ENCODE results near the gene GABRB1.

DNA sequence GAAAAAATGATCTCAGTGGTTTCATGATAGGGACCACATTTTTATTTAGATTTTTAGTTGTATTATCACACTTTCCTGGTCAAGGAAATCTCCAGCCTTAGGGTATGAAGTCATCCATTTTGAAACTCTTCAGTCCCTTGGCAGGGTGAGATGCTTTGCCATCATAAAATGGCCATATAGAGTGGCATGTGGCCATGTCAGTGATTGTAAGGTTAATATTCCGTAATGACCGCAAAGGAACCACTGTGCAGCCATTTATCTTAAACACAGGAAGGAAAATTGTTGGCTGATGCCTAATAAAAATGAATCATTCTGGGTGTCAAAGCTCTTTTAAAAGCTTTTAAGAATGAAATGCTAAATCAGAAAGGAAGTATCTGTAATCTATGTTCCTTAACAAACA is 396.6 kb downstream of the GABRB1 start:
- TF ChIP-seq, protein P1, sequence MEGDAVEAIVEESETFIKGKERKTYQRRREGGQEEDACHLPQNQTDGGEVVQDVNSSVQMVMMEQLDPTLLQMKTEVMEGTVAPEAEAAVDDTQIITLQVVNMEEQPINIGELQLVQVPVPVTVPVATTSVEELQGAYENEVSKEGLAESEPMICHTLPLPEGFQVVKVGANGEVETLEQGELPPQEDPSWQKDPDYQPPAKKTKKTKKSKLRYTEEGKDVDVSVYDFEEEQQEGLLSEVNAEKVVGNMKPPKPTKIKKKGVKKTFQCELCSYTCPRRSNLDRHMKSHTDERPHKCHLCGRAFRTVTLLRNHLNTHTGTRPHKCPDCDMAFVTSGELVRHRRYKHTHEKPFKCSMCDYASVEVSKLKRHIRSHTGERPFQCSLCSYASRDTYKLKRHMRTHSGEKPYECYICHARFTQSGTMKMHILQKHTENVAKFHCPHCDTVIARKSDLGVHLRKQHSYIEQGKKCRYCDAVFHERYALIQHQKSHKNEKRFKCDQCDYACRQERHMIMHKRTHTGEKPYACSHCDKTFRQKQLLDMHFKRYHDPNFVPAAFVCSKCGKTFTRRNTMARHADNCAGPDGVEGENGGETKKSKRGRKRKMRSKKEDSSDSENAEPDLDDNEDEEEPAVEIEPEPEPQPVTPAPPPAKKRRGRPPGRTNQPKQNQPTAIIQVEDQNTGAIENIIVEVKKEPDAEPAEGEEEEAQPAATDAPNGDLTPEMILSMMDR (IDR thresholded peaks at IDR 0.05; ENCODE audit: extremely low read depth in 1 of 2, insufficient read depth in 1 of 2, low read depth in 1 of 2, low read length in 2 of 2), result no peak
- TF ChIP-seq POLR2AphosphoS5 (IDR thresholded peaks at IDR 0.05; ENCODE audit: insufficient read depth, low read depth, low read length) (no peak), POLR2A (IDR thresholded peaks at IDR 0.05; ENCODE audit: low read depth, low read length) (no peak)

Data from endothelial cell of umbilical vein (primary cell).